Calu3 (cell line): ENCODE results near the gene GLI3. TPM values are rescaled to one million over a fixed set of nuclear protein-coding genes. Genes with fewer than 3 reads are reported as not detected.

Experiments
- BruUV-seq: library from RNA; stranded (reverse); fragments of 400-500 nt; replicated peaks from 2 replicates; lab custom pipeline; 2021; lab: Mats Ljungman, UMichigan
- CTCF ChIA-PET: fragments of 300-600 bp; sonication (Branson Sonifier 250); formaldehyde crosslinking; loops from one replicate; lab custom pipeline; 2022; ENCODE audit warnings: antibody characterized with exemption; lab: Charles Lee
- DNase-seq: peaks from one replicate; pipeline ENCODE4 v3.0.0; 2022
- H3K27ac Mint-ChIP-seq: one replicate; pipeline ENCODE4 v1.8.0; 2022; ENCODE audit warnings: mixed read lengths; ENCODE audit not compliant: unreplicated experiment
- H3K27me3 Mint-ChIP-seq: one replicate; pipeline ENCODE4 v1.8.0; 2022; ENCODE audit warnings: mixed read lengths; ENCODE audit not compliant: unreplicated experiment
- H3K36me3 Mint-ChIP-seq: one replicate; pipeline ENCODE4 v1.8.0; 2022; ENCODE audit warnings: mild to moderate bottlenecking, moderate library complexity, mixed read lengths; ENCODE audit not compliant: insufficient read depth, unreplicated experiment
- H3K4me1 Mint-ChIP-seq: one replicate; pipeline ENCODE4 v1.8.0; 2022; ENCODE audit warnings: mild to moderate bottlenecking, low read depth, mixed read lengths; ENCODE audit not compliant: unreplicated experiment
- H3K4me3 Mint-ChIP-seq: one replicate; pipeline ENCODE4 v1.8.0; 2022; ENCODE audit warnings: mild to moderate bottlenecking, low read depth, moderate library complexity, mixed read lengths; ENCODE audit not compliant: unreplicated experiment
- H3K9me3 Mint-ChIP-seq: one replicate; pipeline ENCODE4 v1.8.0; 2022; ENCODE audit warnings: low read depth, mixed read lengths; ENCODE audit not compliant: unreplicated experiment
- CTCF ChIP-seq: fragments of 200-600 bp; IDR thresholded peaks from one replicate; pipeline ENCODE4 v1.8.0; 2022; ENCODE audit warnings: antibody characterized with exemption; ENCODE audit not compliant: unreplicated experiment
- intact Hi-C: fragments of 100-400 bp; cut with micrococcal nuclease; formaldehyde crosslinking; loops from one replicate; pipeline ENCODE4 v1.10.0; 2022; ENCODE audit not compliant: unreplicated experiment
- total RNA-seq: library from RNA; stranded (reverse); gene quantifications from 2 replicates; pipeline ENCODE4 v1.2.3, GENCODE V29; 2022

The GLI3 gene
- total RNA-seq, 1 experiment from 2014 or later, result not detected

- Mint-ChIP-seq H3K27me3 (peaks cover 85% of the 10 kb centered on the region), H3K9me3 (no peaks in the 10 kb centered on the region), H3K27ac (no peak overlapping the region), H3K36me3 (no peaks in the 10 kb centered on the region), H3K4me3 (no peak overlapping the region), H3K4me1 (no peaks in the 10 kb centered on the region)
- no peak for TF ChIP-seq CTCF
- intact Hi-C loops, result no loop called here
- no TSS peak for BruUV-seq
- peak; percentile 35 for DNase-seq
- CTCF ChIA-PET, result interaction anchor here (0.6 to 1.1 kb wide), 2 partner anchors 15 to 24 kb away, joined by 3 read pairs; no protein-coding TSS in a partner anchor
Observed at GRCh38 chr7:41955893-41956675, 280.9 kb downstream of the GLI3 start.

GRCh38 chr7:41955451-41955850, 281.6 kb downstream of the GLI3 start:
- Mint-ChIP-seq H3K27me3 (peaks cover 85% of the 10 kb centered on the region), H3K9me3 (no peaks in the 10 kb centered on the region), H3K36me3 (no peaks in the 10 kb centered on the region), H3K4me3 (no peak overlapping the region), H3K27ac (no peak overlapping the region), H3K4me1 (no peaks in the 10 kb centered on the region)
- no peak for DNase-seq
- CTCF ChIA-PET, result interaction anchor here (0.6 to 1.1 kb wide), 2 partner anchors 15 to 25 kb away, joined by 3 read pairs; no protein-coding TSS in a partner anchor
- intact Hi-C loops, result no loop called here
- no peak for TF ChIP-seq CTCF
- no TSS peak for BruUV-seq

GRCh38 chr7:41954976-41955375, 282.0 kb downstream of the GLI3 start:
- TF ChIP-seq CTCF, result no peak
- no peak overlapping the region for H3K27ac Mint-ChIP-seq
- intact Hi-C loops, result no loop called here
- CTCF ChIA-PET, result interaction anchor here (1.0 kb wide), 1 partner anchor 14 kb away, joined by 4 read pairs; no protein-coding TSS in a partner anchor
- peaks cover 85% of the 10 kb centered on the region for H3K27me3 Mint-ChIP-seq
- no peaks in the 10 kb centered on the region for H3K4me1 Mint-ChIP-seq
- H3K4me3 Mint-ChIP-seq, result no peak overlapping the region
- H3K9me3 Mint-ChIP-seq, result no peaks in the 10 kb centered on the region
- H3K36me3 Mint-ChIP-seq, result no peaks in the 10 kb centered on the region
- DNase-seq, result no peak
- no TSS peak for BruUV-seq

- H3K36me3 Mint-ChIP-seq, result no peaks in the 10 kb centered on the region
- TF ChIP-seq CTCF, result no peak
- H3K27me3 Mint-ChIP-seq, result peaks cover 57% of the 10 kb centered on the region
- BruUV-seq, result no TSS peak
- CTCF ChIA-PET, result no interaction called here
- no peak overlapping the region for H3K4me3 Mint-ChIP-seq
- DNase-seq, result no peak
- H3K27ac Mint-ChIP-seq, result no peak overlapping the region
- peaks cover 6% of the 10 kb centered on the region for H3K4me1 Mint-ChIP-seq
- intact Hi-C loops, result loop anchor here (10.0 kb wide), 1 partner anchor 1714 kb away; no protein-coding TSS in a partner anchor
- H3K9me3 Mint-ChIP-seq, result no peaks in the 10 kb centered on the region
Observed at GRCh38 chr7:41948503-41948902, 288.5 kb downstream of the GLI3 start.
